SK-N-MC (cell line): ENCODE data around the gene CEP131.

Experiments used
- DNase-seq: peaks from one replicate; pipeline ENCODE4 v3.0.0-alpha.2; 2011; ENCODE audit warnings: low read depth, low spot score
- H3K27ac ChIP-seq: fragments of 200-600 bp; sonication (generic); 2 replicates; pipeline ENCODE4 v1.5.1; 2016; ENCODE audit warnings: mixed run types
- H3K36me3 ChIP-seq: fragments of 200-600 bp; sonication (generic); 2 replicates; pipeline ENCODE4 v1.6.1; 2017; ENCODE audit warnings: antibody characterized with exemption, low read length, mixed read lengths; ENCODE audit not compliant: insufficient read depth
- H3K4me3 ChIP-seq: fragments of 200-600 bp; sonication (generic); 2 replicates; pipeline ENCODE4 v1.5.1; 2016
- H3K9ac ChIP-seq: fragments of 200-600 bp; sonication (generic); 2 replicates; pipeline ENCODE4 v1.8.0; 2017; ENCODE audit warnings: mixed run types, mixed read lengths; ENCODE audit not compliant: insufficient read length
- H3K9me3 ChIP-seq: fragments of 200-600 bp; sonication (generic); 2 replicates; pipeline ENCODE4 v1.6.1; 2017; ENCODE audit warnings: low read depth, mild to moderate bottlenecking, antibody characterized with exemption, low read length, moderate library complexity, mixed read lengths
- EZH2 ChIP-seq: fragments of 200-600 bp; sonication (generic); IDR thresholded peaks from one replicate; pipeline ENCODE4 v1.6.1; 2017; ENCODE audit warnings: antibody characterized with exemption
- FOXP2 ChIP-seq: optimal IDR thresholded peaks from 2 replicates; pipeline ENCODE3; 2011; ENCODE audit warnings: mild to moderate bottlenecking, moderate library complexity; ENCODE audit not compliant: insufficient read depth; ENCODE audit errors: extremely low read length, control extremely low read depth
- POLR2AphosphoS5 ChIP-seq: IDR thresholded peaks from 2 replicates; pipeline ENCODE4 v1.6.1; 2012; ENCODE audit warnings: mild to moderate bottlenecking, low read depth, low read length, borderline replicate concordance

Gene CEP131

GRCh38 chr17:81163703-81164370 is 58.9 kb downstream of the CEP131 start:
- Histone ChIP-seq H3K36me3 (no peaks in the 10 kb centered on the region), H3K27ac (no peak overlapping the region; the same call in 1 of the 2 replicates), H3K9ac (no peak overlapping the region), H3K9me3 (no peaks in the 10 kb centered on the region), H3K4me3 (no peak overlapping the region)
- TF ChIP-seq POLR2AphosphoS5 (no peak), FOXP2 (no peak), EZH2 (no peak)
- DNase-seq, result no peak

GRCh38 chr17:81163051-81163695 is 59.6 kb downstream of the CEP131 start:
- Histone ChIP-seq H3K9ac (no peak overlapping the region), H3K4me3 (no peak overlapping the region), H3K27ac (no peak overlapping the region), H3K36me3 (no peaks in the 10 kb centered on the region), H3K9me3 (no peaks in the 10 kb centered on the region)
- DNase-seq, result no peak
- no peak for TF ChIP-seq FOXP2
- no peak for TF ChIP-seq POLR2AphosphoS5
- no peak for TF ChIP-seq EZH2

- DNase-seq, result no peak
- no peaks in the 10 kb centered on the region for H3K36me3 ChIP-seq
- TF ChIP-seq POLR2AphosphoS5, result no peak
- TF ChIP-seq FOXP2, result no peak
- TF ChIP-seq EZH2, result no peak
- H3K9ac ChIP-seq, result no peak overlapping the region
- no peaks in the 10 kb centered on the region for H3K9me3 ChIP-seq
- no peak overlapping the region for H3K4me3 ChIP-seq
- H3K27ac ChIP-seq, result no peak overlapping the region
Observed at GRCh38 chr17:81162491-81162890, 60.3 kb downstream of the CEP131 start.

GRCh38 chr17:81161972-81162371 is 60.8 kb downstream of the CEP131 start:
- H3K9me3 ChIP-seq, result no peaks in the 10 kb centered on the region
- no peak overlapping the region for H3K4me3 ChIP-seq
- no peak overlapping the region for H3K27ac ChIP-seq
- no peak for DNase-seq
- no peaks in the 10 kb centered on the region for H3K36me3 ChIP-seq
- no peak overlapping the region for H3K9ac ChIP-seq
- TF ChIP-seq FOXP2 (no peak), EZH2 (no peak), POLR2AphosphoS5 (no peak)

GRCh38 chr17:81161536-81161935 is 61.2 kb downstream of the CEP131 start:
- Histone ChIP-seq H3K9ac (no peak overlapping the region), H3K4me3 (no peak overlapping the region), H3K36me3 (no peaks in the 10 kb centered on the region), H3K27ac (no peak overlapping the region), H3K9me3 (no peaks in the 10 kb centered on the region)
- TF ChIP-seq EZH2, result no peak
- TF ChIP-seq FOXP2, result no peak
- no peak for TF ChIP-seq POLR2AphosphoS5
- no peak for DNase-seq

- Histone ChIP-seq H3K9me3 (no peaks in the 10 kb centered on the region), H3K4me3 (no peak overlapping the region), H3K9ac (no peak overlapping the region), H3K27ac (no peak overlapping the region), H3K36me3 (no peaks in the 10 kb centered on the region)
- no peak for TF ChIP-seq FOXP2
- no peak for DNase-seq
Observed at GRCh38 chr17:81160747-81161453, 61.9 kb downstream of the CEP131 start.

- DNase-seq, result no peak
- no peak for TF ChIP-seq FOXP2
- no peak for TF ChIP-seq POLR2AphosphoS5
- TF ChIP-seq EZH2, result no peak
Observed at GRCh38 chr17:81160306-81160705, 62.5 kb downstream of the CEP131 start.

GRCh38 chr17:81159611-81160265 is 63.0 kb downstream of the CEP131 start:
- TF ChIP-seq FOXP2, result no peak
- TF ChIP-seq POLR2AphosphoS5, result no peak
- no peak for TF ChIP-seq EZH2
- Histone ChIP-seq H3K9me3 (no peaks in the 10 kb centered on the region), H3K4me3 (no peak overlapping the region), H3K27ac (no peak overlapping the region), H3K36me3 (no peaks in the 10 kb centered on the region), H3K9ac (no peak overlapping the region)
- no peak for DNase-seq

More at GRCh38 chr17:81160306-81160705, 62.5 kb downstream of the CEP131 start:
- Histone ChIP-seq H3K36me3 (no peaks in the 10 kb centered on the region), H3K4me3 (no peak overlapping the region), H3K27ac (no peak overlapping the region), H3K9me3 (no peaks in the 10 kb centered on the region), H3K9ac (no peak overlapping the region)
